ENCODE results near the gene ME3. TPM values are rescaled to one million over a fixed set of nuclear protein-coding genes. Genes with fewer than 3 reads are reported as not detected.
A peak's percentile ranks its signal among the peaks of the same experiment; 100 is the strongest.
"Not testable (repeated sequence)": the region's sequence is repeated elsewhere in the genome, so short reads cannot be mapped to it uniquely, and the experiment has no call there.

ME3 gene
- total RNA-seq, 1 donor from 2014 or later: 25.5 TPM

GRCh38 chr11:86580535-86580934, 91.9 kb downstream of the ME3 start:
- DNase-seq: no peak

GRCh38 chr11:86579406-86579731, 93.0 kb downstream of the ME3 start:
- peak; percentile 37 for DNase-seq

- DNase-seq: no peak
Measured at GRCh38 chr11:86578727-86579405, 93.5 kb downstream of the ME3 start.

GRCh38 chr11:86577644-86578636, 94.5 kb downstream of the ME3 start:
- peak; percentile 95 for DNase-seq

- peak; percentile 7 for DNase-seq
Measured at GRCh38 chr11:86576946-86577624, 95.3 kb downstream of the ME3 start.

- no peak for DNase-seq
Measured at GRCh38 chr11:86575927-86576326, 96.5 kb downstream of the ME3 start.

GRCh38 chr11:86575208-86575855, 97.1 kb downstream of the ME3 start:
- DNase-seq: no peak

- peak; percentile 75 for DNase-seq
Measured at GRCh38 chr11:86574493-86575207, 97.8 kb downstream of the ME3 start.

- DNase-seq: peak; percentile 46
Measured at GRCh38 chr11:86571273-86571948, 101.0 kb downstream of the ME3 start.

GRCh38 chr11:86570451-86570850, 102.0 kb downstream of the ME3 start:
- no peak for DNase-seq

- DNase-seq: peak; percentile 45
Measured at GRCh38 chr11:86570020-86570419, 102.4 kb downstream of the ME3 start.

GRCh38 chr11:86569109-86569508, 103.3 kb downstream of the ME3 start:
- DNase-seq: no peak

GRCh38 chr11:86565801-86566312, 106.6 kb downstream of the ME3 start:
- DNase-seq: no peak

- no peak for DNase-seq
Measured at GRCh38 chr11:86565388-86565787, 107.0 kb downstream of the ME3 start.

GRCh38 chr11:86562842-86563241, 109.6 kb downstream of the ME3 start:
- not testable (repeated sequence) for DNase-seq

- DNase-seq: peak; percentile 90
Measured at GRCh38 chr11:86559311-86559945, 113.0 kb downstream of the ME3 start.

GRCh38 chr11:86558841-86559240, 113.6 kb downstream of the ME3 start:
- DNase-seq: no peak

GRCh38 chr11:86558207-86558606, 114.2 kb downstream of the ME3 start:
- DNase-seq: peak; percentile 53

GRCh38 chr11:86555866-86556265, 116.5 kb downstream of the ME3 start:
- no peak for DNase-seq

GRCh38 chr11:86555401-86555800, 117.0 kb downstream of the ME3 start:
- no peak for DNase-seq

GRCh38 chr11:86553265-86553664, 119.2 kb downstream of the ME3 start:
- DNase-seq: no peak

Measured in dermis blood vessel endothelial cell (primary cell).